ENCODE measurements around the gene PCDHGB4.
"Not testable (repeated sequence)": the region's sequence is repeated elsewhere in the genome, so short reads cannot be mapped to it uniquely, and the experiment has no call there.

Gene PCDHGB4

DNA sequence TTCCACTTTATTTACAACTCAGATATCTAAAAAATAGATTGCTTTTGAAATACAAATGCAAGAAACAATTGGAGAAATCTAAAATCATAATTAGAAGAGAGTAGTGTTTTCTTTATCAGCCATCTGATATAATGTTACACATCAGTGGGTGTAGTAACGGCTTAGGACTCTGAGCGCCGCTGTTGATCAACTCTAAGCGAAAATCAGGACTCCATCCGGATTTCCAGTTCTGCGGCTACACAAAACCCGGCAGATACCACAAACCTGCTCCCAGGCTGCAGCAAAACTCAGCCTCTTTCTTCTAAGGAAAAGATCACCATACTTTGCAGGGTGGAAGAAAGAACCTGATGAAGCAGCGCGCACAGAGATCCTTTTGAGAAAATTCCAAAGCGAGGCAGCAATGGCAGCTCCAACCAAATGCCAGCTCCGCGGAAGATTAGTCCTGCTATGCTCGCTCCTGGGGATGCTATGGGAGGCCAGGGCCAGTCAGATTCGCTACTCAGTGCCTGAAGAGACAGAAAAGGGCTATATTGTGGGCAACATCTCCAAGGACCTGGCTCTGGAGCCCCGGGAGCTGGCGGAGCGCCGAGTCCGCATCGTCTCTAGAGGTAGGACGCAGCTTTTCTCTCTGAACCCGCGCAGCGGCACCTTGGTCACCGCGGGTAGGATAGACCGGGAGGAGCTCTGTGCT lies 15.2 kb downstream of the PCDHGB4 start, which contains the start of gene PCDHGA9:
TSS of gene PCDHGA9 (plus strand) at position 226 of the 691 bp plus-strand sequence. CDS start at position 401, 175 bp downstream.
- DNase-seq: peak; percentile 39

DNA sequence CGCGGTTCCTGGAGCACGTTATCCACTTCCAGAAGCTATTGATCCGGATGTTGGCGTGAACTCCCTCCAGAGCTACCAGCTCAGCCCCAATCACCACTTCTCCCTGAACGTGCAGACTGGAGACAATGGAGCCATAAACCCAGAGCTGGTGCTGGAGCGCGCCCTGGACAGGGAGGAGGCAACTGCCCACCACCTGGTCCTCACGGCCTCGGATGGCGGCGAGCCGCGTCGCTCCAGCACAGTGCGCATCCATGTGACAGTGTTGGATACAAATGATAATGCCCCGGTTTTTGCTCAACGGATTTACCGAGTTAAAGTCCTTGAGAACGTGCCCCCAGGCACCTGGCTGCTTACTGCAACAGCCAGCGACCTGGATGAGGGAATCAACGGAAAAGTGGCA lies 15.9 kb downstream of the PCDHGB4 start:
- no peak for DNase-seq

DNA sequence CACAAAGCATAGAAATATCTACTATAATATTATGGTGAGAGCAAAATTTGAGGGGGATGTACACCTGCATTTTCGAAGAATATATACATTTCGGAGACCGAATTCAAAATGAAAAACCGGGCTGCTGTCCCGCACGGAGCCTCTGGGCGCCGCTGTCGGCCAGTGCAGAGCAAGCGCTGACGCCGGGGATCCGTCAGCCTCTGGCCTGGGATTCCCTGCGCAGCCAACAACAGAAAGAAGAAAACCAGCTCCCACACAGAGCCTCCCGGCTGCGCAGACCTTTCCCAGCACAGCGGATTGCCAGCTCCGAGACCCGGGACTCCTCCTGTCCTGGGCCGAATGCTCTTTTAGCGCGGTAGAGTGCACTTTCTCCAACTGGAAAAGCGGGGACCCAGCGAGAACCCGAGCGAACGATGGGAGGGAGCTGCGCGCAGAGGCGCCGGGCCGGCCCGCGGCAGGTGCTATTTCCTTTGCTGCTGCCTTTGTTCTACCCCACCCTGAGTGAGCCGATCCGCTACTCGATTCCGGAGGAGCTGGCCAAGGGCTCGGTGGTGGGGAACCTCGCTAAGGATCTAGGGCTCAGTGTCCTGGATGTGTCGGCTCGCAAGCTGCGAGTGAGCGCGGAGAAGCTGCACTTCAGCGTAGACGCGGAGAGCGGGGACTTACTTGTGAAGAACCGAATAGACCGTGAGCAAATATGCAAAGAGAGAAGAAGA lies 20.4 kb downstream of the PCDHGB4 start, which contains the start of gene PCDHGB6:
TSS of gene PCDHGB6 (plus strand) at position 232 of the 716 bp plus-strand sequence. CDS start at position 414, 182 bp downstream.
- peak; percentile 52 for DNase-seq

DNA sequence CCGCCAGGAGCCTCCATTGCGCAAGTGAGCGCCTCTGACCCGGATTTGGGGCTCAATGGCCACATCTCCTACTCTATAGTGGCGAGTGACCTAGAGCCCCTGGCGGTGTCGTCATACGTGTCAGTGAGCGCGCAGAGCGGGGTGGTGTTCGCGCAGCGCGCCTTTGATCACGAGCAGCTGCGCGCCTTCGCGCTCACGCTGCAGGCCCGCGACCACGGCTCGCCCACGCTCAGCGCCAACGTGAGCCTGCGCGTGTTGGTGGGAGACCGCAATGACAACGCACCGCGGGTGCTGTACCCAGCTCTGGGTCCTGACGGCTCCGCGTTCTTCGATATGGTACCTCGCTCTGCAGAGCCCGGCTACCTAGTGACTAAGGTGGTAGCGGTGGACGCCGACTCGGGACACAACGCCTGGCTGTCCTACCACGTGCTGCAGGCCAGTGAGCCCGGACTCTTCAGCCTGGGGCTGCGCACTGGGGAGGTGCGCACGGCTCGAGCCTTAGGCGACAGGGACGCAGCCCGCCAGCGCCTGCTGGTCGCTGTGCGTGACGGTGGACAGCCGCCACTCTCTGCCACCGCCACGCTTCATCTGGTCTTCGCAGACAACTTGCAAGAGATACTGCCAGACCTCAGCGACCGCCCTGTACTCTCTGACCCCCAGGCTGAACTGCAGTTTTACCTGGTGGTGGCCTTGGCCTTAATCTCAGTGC lies 22.3 kb downstream of the PCDHGB4 start:
- DNase-seq: no peak

GRCh38 chr5:141411575-141411974 lies 24.1 kb downstream of the PCDHGB4 start:
- no peak for DNase-seq

DNA sequence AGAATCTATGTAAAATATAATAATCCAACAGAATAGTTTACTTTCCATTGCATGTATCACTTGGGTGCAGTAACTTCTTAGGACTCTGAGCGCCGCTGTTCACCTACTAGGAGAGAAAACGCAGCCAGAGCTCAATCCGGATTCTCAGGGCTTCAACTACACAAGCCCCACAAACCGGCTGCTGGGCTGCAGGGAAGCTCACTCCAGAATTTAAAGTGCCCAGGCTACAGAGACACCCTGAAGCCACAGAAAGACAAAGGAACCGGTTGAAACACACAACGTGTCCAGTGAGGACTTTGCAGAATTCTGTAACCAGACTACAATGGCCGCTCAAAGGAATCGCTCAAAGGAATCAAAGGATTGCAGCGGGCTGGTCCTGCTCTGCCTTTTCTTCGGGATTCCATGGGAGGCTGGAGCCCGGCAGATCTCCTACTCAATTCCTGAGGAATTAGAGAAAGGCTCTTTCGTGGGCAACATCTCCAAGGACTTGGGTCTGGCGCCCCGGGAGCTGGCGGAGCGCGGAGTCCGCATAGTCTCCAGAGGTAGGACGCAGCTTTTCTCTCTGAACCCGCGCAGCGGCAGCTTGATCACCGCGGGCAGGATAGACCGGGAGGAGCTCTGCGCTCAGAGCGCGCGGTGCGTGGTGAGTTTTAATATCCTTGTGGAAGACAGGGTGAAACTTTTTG lies 25.5 kb downstream of the PCDHGB4 start, which contains the start of gene PCDHGA10:
TSS of gene PCDHGA10 (plus strand) at position 134 of the 686 bp plus-strand sequence. CDS start at position 323, 189 bp downstream.
- peak; percentile 68 for DNase-seq

DNA sequence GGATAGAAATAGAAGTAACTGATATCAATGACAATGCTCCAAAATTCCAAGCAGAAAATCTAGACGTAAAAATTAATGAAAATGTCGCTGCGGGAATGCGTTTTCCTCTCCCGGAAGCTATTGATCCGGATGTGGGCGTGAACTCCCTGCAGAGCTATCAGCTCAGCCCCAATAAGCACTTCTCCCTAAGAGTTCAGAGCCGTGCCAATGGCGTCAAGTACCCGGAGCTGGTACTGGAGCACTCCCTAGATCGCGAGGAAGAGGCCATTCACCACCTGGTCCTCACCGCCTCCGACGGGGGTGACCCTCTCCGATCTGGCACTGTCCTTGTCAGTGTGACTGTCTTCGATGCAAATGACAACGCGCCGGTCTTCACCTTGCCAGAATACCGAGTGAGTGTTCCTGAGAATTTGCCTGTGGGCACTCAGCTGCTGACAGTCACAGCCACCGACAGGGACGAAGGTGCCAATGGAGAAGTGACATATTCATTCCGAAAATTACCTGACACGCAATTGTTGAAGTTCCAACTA lies 26.1 kb downstream of the PCDHGB4 start:
- no peak for DNase-seq

- not testable (repeated sequence) for DNase-seq
These were observed 27.2 kb downstream of the PCDHGB4 start for GRCh38 chr5:141414548-141415274.

- not testable (repeated sequence) for DNase-seq
These were observed 27.7 kb downstream of the PCDHGB4 start for GRCh38 chr5:141415275-141415618.

DNA sequence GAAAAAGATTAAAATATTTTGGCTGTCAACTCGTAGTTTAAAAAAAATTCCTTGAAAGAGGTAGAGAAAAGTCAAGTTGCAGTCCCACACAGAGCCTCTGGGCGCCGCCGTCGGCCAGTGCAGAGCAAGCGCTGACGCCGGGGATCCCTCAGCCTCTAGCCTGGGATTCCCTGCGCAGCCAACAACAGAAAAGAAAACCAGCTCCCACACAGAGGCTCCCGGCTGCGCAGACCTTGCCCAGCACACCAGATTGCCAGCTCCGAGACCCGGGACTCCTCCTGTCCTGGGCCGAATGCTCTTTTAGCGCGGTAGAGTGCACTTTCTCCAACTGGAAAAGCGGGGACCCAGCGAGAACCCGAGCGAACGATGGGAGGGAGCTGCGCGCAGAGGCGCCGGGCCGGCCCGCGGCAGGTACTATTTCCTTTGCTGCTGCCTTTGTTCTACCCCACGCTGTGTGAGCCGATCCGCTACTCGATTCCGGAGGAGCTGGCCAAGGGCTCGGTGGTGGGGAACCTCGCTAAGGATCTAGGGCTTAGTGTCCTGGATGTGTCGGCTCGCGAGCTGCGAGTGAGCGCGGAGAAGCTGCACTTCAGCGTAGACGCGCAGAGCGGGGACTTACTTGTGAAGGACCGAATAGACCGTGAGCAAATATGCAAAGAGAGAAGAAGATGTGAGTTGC lies 30.1 kb downstream of the PCDHGB4 start, which contains the start of gene PCDHGB7:
TSS of gene PCDHGB7 (plus strand) at position 184 of the 679 bp plus-strand sequence. CDS start at position 367, 183 bp downstream.
- DNase-seq: peak; percentile 80

DNA sequence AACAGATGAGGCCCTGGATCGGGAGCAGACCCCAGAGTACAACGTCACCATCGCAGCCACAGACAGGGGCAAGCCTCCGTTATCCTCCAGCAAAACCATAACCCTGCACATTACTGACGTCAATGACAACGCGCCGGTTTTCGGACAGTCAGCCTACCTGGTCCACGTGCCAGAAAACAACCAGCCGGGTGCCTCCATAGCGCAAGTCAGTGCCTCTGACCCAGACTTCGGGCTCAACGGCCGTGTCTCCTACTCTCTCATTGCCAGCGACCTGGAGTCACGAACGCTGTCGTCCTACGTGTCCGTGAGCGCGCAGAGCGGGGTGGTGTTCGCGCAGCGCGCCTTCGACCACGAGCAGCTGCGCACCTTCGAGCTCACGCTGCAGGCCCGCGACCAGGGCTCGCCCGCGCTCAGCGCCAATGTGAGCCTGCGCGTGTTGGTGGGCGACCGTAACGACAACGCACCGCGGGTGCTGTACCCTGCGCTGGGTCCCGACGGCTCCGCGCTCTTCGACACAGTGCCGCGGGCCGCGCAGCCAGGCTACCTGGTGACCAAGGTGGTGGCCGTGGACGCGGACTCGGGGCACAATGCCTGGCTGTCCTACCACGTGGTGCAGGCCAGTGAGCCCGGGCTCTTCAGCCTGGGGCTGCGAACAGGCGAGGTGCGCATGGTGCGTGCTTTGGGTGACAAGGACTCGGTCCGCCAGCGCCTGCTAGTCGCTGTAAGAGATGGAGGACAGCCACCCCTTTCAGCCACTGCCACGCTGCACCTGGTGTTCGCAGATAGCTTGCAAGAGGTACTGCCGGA lies 31.8 kb downstream of the PCDHGB4 start:
- no peak for DNase-seq

GRCh38 chr5:141420855-141421488 lies 33.5 kb downstream of the PCDHGB4 start, which contains the start of gene PCDHGA11:
PCDHGA11 (plus strand) TSS chr5:141421051; CDS start chr5:141421228, 177 bp downstream.
- DNase-seq: peak; percentile 76

GRCh38 chr5:141421489-141421855 lies 34.0 kb downstream of the PCDHGB4 start:
- DNase-seq: no peak

DNA sequence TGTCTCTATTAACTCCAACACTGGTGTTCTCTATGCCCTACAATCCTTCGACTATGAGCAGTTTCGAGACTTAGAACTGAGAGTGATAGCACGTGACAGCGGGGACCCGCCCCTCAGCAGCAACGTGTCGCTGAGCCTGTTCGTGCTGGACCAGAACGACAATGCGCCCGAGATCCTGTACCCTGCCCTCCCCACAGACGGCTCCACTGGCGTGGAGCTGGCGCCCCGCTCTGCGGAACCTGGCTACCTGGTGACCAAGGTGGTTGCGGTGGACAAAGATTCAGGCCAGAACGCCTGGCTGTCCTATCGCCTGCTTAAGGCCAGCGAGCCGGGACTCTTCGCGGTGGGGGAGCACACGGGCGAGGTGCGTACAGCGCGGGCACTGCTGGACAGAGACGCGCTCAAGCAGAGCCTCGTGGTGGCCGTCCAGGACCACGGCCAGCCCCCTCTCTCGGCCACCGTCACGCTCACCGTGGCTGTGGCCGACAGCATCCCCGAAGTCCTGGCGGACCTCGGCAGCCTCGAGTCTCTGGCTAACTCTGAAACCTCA lies 35.3 kb downstream of the PCDHGB4 start:
- DNase-seq: no peak

- DNase-seq: no peak
These were observed 40.4 kb downstream of the PCDHGB4 start for GRCh38 chr5:141427783-141428426.

DNA sequence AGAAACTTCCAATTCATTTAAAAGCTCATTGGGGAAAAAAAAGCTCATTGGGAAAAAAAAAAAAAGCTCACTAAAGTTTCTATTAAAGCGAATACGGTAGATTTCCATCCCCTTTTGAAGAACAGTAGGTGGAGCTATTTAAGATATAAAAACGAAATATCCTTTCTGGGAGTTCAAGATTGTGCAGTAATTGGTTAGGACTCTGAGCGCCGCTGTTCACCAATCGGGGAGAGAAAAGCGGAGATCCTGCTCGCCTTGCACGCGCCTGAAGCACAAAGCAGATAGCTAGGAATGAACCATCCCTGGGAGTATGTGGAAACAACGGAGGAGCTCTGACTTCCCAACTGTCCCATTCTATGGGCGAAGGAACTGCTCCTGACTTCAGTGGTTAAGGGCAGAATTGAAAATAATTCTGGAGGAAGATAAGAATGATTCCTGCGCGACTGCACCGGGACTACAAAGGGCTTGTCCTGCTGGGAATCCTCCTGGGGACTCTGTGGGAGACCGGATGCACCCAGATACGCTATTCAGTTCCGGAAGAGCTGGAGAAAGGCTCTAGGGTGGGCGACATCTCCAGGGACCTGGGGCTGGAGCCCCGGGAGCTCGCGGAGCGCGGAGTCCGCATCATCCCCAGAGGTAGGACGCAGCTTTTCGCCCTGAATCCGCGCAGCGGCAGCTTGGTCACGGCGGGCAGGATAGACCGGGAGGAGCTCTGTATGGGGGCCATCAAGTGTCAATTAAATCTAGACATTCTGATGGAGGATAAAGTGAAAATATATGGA lies 43.0 kb downstream of the PCDHGB4 start, which contains the start of gene PCDHGA12:
TSS of gene PCDHGA12 (plus strand) at position 176 of the 782 bp plus-strand sequence. CDS start at position 429, 253 bp downstream.
- peak; percentile 79 for DNase-seq

- no peak for DNase-seq
These were observed 43.8 kb downstream of the PCDHGB4 start for GRCh38 chr5:141431286-141431685.

DNA sequence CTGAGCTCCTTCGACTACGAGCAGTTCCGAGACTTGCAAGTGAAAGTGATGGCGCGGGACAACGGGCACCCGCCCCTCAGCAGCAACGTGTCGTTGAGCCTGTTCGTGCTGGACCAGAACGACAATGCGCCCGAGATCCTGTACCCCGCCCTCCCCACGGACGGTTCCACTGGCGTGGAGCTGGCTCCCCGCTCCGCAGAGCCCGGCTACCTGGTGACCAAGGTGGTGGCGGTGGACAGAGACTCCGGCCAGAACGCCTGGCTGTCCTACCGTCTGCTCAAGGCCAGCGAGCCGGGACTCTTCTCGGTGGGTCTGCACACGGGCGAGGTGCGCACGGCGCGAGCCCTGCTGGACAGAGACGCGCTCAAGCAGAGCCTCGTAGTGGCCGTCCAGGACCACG lies 44.8 kb downstream of the PCDHGB4 start:
- not testable (repeated sequence) for DNase-seq
